WTC11 (cell line): ENCODE data around the gene CERS1. TPM values are rescaled to one million over a fixed set of nuclear protein-coding genes. Genes with fewer than 3 reads are reported as not detected.

Experiments used
- ATAC-seq: fragments of 200-7000 bp; cut with Tn5 transposase; 2 replicates; pipeline ENCODE4 v1.10.0; 2021; ENCODE audit warnings: mild to moderate bottlenecking, moderate library complexity
- CTCF ChIA-PET: fragments of 300-600 bp; sonication (Branson Sonifier 250); formaldehyde crosslinking; loops from one replicate; lab custom pipeline; 2021; ENCODE audit warnings: antibody characterized with exemption; lab: Charles Lee
- POLR2A ChIA-PET: fragments of 350-600 bp; sonication (Branson Sonifier 250); formaldehyde crosslinking; loops from one replicate; lab custom pipeline; 2021; ENCODE audit warnings: antibody characterized with exemption; lab: Charles Lee
- DNase-seq: peaks from one replicate; pipeline ENCODE4 v3.0.0; 2021; ENCODE audit warnings: low spot score
- H3K27ac Mint-ChIP-seq: 2 replicates; pipeline ENCODE4 v1.8.0; 2021; ENCODE audit warnings: mixed read lengths
- H3K27me3 Mint-ChIP-seq: 2 replicates; pipeline ENCODE4 v1.8.0; 2021; ENCODE audit warnings: low read depth, mild to moderate bottlenecking, moderate library complexity, mixed read lengths
- H3K36me3 Mint-ChIP-seq: 2 replicates; pipeline ENCODE4 v1.8.0; 2021; ENCODE audit warnings: mixed read lengths
- H3K4me1 Mint-ChIP-seq: 2 replicates; pipeline ENCODE4 v1.8.0; 2022; ENCODE audit warnings: mixed read lengths
- H3K4me3 Mint-ChIP-seq: 2 replicates; pipeline ENCODE4 v1.8.0; 2021; ENCODE audit warnings: mild to moderate bottlenecking, moderate library complexity, mixed read lengths
- H3K9me3 Mint-ChIP-seq: 2 replicates; pipeline ENCODE4 v1.8.0; 2021; ENCODE audit warnings: mixed read lengths
- ATF3 ChIP-seq: sonication (generic); formaldehyde crosslinking; conservative IDR thresholded peaks from 2 replicates; pipeline ENCODE4 v1.8.1; 2022; ENCODE audit warnings: mild to moderate bottlenecking, missing genetic modification reagents
- CREM ChIP-seq: sonication (generic); formaldehyde crosslinking; IDR thresholded peaks from 2 replicates; pipeline ENCODE4 v1.8.1; 2022; ENCODE audit warnings: mild to moderate bottlenecking, missing genetic modification reagents, moderate library complexity
- ELF4 ChIP-seq: sonication (generic); formaldehyde crosslinking; IDR thresholded peaks from 2 replicates; pipeline ENCODE4 v1.8.1; 2022; ENCODE audit warnings: low read depth, mild to moderate bottlenecking, moderate library complexity, missing genetic modification reagents
- ERG ChIP-seq: fragments of 250-450 bp; sonication (Bioruptor Pico); IDR thresholded peaks from 2 replicates; pipeline ENCODE4 v1.8.0; 2021; ENCODE audit warnings: mild to moderate bottlenecking
- GRHL2 ChIP-seq: fragments of 250-450 bp; sonication (Bioruptor Pico); IDR thresholded peaks from 2 replicates; pipeline ENCODE4 v1.8.0; 2022; ENCODE audit warnings: mild to moderate bottlenecking, moderate library complexity; ENCODE audit not compliant: insufficient replicate concordance, severe bottlenecking
- OVOL2 ChIP-seq: fragments of 250-450 bp; sonication (Bioruptor Pico); IDR thresholded peaks from 2 replicates; pipeline ENCODE4 v1.9.0; 2021; ENCODE audit warnings: mild to moderate bottlenecking, borderline replicate concordance
- PRRX2 ChIP-seq: fragments of 250-450 bp; sonication (Bioruptor Pico); IDR thresholded peaks from 2 replicates; pipeline ENCODE4 v1.8.0; 2021; ENCODE audit warnings: mild to moderate bottlenecking
- TCF7 ChIP-seq: sonication (generic); formaldehyde crosslinking; IDR thresholded peaks from 2 replicates; pipeline ENCODE4 v1.8.0; 2022; ENCODE audit warnings: mild to moderate bottlenecking, low read depth, missing genetic modification reagents, moderate library complexity
- TEAD4 ChIP-seq: sonication (generic); formaldehyde crosslinking; IDR thresholded peaks from 2 replicates; pipeline ENCODE4 v1.8.0; 2022; ENCODE audit warnings: mild to moderate bottlenecking, missing genetic modification reagents
- ZMAT4 ChIP-seq: fragments of 250-450 bp; sonication (Bioruptor Pico); IDR thresholded peaks from 2 replicates; pipeline ENCODE4 v1.9.0; 2021; ENCODE audit warnings: mild to moderate bottlenecking
- ZNF121 ChIP-seq: sonication (generic); formaldehyde crosslinking; IDR thresholded peaks from 2 replicates; pipeline ENCODE4 v1.8.0; 2023; ENCODE audit warnings: missing genetic modification reagents
- ZNF317 ChIP-seq: sonication (generic); formaldehyde crosslinking; IDR thresholded peaks from 2 replicates; pipeline ENCODE4 v1.8.1; 2023; ENCODE audit warnings: low read depth, mild to moderate bottlenecking, moderate library complexity, missing genetic modification reagents, borderline replicate concordance
- total RNA-seq: library from RNA; stranded (reverse); gene quantifications from 3 replicates; pipeline ENCODE4 v1.2.3, GENCODE V29; 2021
- TF ChIP-seq, protein P1 (sequence below): sonication (generic); formaldehyde crosslinking; IDR thresholded peaks from 2 replicates; pipeline ENCODE4 v1.8.1; 2022; ENCODE audit warnings: low read depth, mild to moderate bottlenecking, moderate library complexity, missing genetic modification reagents, borderline replicate concordance
- TF ChIP-seq, protein P2 (sequence below): sonication (generic); formaldehyde crosslinking; IDR thresholded peaks from 2 replicates; pipeline ENCODE4 v1.8.1; 2022; ENCODE audit warnings: low read depth, missing genetic modification reagents, borderline replicate concordance
- TF ChIP-seq, protein P3 (sequence below): fragments of 250-450 bp; sonication (Bioruptor Pico); IDR thresholded peaks from 2 replicates; pipeline ENCODE4 v2.1.2; 2022; ENCODE audit warnings: mild to moderate bottlenecking, moderate library complexity
- TF ChIP-seq, protein P4 (sequence below): fragments of 250-450 bp; sonication (Bioruptor Pico); IDR thresholded peaks from 2 replicates; pipeline ENCODE4 v1.9.0; 2021; ENCODE audit warnings: mild to moderate bottlenecking, borderline replicate concordance
- TF ChIP-seq, protein P5 (sequence below): sonication (generic); formaldehyde crosslinking; IDR thresholded peaks from 2 replicates; pipeline ENCODE4 v1.8.1; 2023; ENCODE audit warnings: mild to moderate bottlenecking, missing genetic modification reagents

CERS1 gene
- total RNA-seq, 1 experiment from 2014 or later, result 14.7 TPM

- no peak for TF ChIP-seq ERG
- TF ChIP-seq ELF4, result no peak
- TF ChIP-seq, protein P1, sequence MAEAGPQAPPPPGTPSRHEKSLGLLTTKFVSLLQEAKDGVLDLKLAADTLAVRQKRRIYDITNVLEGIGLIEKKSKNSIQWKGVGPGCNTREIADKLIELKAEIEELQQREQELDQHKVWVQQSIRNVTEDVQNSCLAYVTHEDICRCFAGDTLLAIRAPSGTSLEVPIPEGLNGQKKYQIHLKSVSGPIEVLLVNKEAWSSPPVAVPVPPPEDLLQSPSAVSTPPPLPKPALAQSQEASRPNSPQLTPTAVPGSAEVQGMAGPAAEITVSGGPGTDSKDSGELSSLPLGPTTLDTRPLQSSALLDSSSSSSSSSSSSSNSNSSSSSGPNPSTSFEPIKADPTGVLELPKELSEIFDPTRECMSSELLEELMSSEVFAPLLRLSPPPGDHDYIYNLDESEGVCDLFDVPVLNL (CRISPR knock-in tag), result no peak
- TF ChIP-seq CREM (CRISPR knock-in tag), result no peak
- TF ChIP-seq, all 79 proteins: peak for 0
- Mint-ChIP-seq H3K9me3 (no peaks in the 10 kb centered on the region), H3K27me3 (no peaks in the 10 kb centered on the region), H3K4me3 (no peak overlapping the region), H3K36me3 (peaks cover 6% of the 10 kb centered on the region; the same call in 1 of the 2 replicates), H3K4me1 (peaks cover 29% of the 10 kb centered on the region), H3K27ac (peak overlapping the region; percentile 75)
- DNase-seq, result no peak
- no peak for ATAC-seq
- CTCF ChIA-PET, result interaction anchor here (1.3 to 2.3 kb wide), 2 partner anchors 10 to 380 kb away, joined by 3 to 10 read pairs; partner anchors contain the start of gene UPF1
- POLR2A ChIA-PET, result no interaction called here
Observed at GRCh38 chr19:18842166-18842565, 53.8 kb downstream of the CERS1 start.

GRCh38 chr19:18841400-18841799 lies 54.6 kb downstream of the CERS1 start:
- POLR2A ChIA-PET, result no interaction called here
- Mint-ChIP-seq H3K27me3 (no peaks in the 10 kb centered on the region), H3K27ac (peak overlapping the region; percentile 79; the same call in 1 of the 2 replicates), H3K4me3 (no peak overlapping the region), H3K4me1 (peaks cover 29% of the 10 kb centered on the region), H3K36me3 (peaks cover 7% of the 10 kb centered on the region), H3K9me3 (no peaks in the 10 kb centered on the region)
- ATAC-seq (no peak), DNase-seq (no peak)
- TF ChIP-seq OVOL2 (no peak), ZNF121 (CRISPR knock-in tag) (0 out of 2 replicates have a peak, but pooled peaks have one; percentile 29)
- CTCF ChIA-PET, result interaction anchor here (1.3 to 2.3 kb wide), 5 partner anchors 9 to 380 kb away, joined by 3 to 10 read pairs (median 6); partner anchors contain the start of gene UPF1

DNA sequence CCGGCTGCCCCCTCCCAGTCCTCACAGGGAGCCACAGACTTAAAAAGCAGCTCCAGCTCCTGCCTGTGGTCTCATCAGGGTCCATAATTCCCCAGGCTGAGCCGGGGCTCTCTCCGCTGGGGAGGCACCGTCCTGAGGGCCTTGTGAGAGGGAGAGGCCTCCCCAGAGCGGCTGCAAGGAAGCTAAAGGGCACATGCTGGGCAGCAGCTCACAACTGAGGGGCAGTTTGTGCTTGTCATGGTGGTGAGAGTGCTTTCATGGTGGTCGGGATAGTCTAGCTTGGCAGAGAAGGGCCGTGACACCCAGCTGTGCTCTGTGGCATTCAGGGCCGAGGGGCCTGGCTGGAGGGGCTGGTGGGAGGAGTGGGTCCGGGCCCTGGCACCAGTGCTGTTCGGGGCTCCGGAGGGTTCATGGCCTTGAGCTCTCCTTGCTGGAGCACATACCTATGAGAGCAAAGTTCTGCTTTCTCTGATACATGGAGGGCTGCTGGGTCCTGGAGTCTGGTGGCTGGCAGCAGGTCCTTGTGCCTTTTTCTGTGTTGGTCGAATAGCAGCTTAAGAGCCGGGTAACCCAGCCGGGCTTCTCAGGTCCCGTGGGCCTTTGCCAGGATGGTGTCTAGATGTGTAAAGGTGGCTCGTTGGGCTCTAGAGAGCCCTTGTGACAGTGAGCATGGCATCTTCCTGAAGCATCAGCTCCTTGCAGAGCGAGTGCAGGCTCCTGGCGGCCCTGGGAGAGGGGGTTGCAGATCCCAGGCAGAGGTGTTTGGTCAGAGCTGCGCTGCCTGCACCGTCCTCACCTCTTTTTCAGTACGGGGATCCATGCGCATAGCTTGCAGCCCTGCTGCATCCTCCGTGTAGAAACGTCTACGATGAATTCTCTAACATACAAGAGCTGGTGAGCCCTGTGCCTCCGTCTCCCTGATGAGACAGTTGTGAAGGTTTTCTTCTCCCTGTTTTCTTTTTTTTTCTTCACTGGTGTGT lies 55.4 kb downstream of the CERS1 start:
- H3K36me3 Mint-ChIP-seq, result peaks cover 15% of the 10 kb centered on the region
- H3K27me3 Mint-ChIP-seq, result no peaks in the 10 kb centered on the region
- POLR2A ChIA-PET, result interaction anchor here (0.5 kb wide), 1 partner anchor 289 kb away, joined by 3 read pairs; no protein-coding TSS in a partner anchor
- H3K9me3 Mint-ChIP-seq, result no peaks in the 10 kb centered on the region
- peaks cover 32% of the 10 kb centered on the region for H3K4me1 Mint-ChIP-seq
- CTCF ChIA-PET, result interaction anchor here (1.3 to 2.3 kb wide), 6 partner anchors 8 to 379 kb away, joined by 3 to 10 read pairs (median 6); partner anchors contain the start of gene UPF1
- ATAC-seq (no peak; the same call in 1 of the 2 replicates), DNase-seq (no peak)
- peak overlapping the region; percentile 79; the same call in 1 of the 2 replicates for H3K27ac Mint-ChIP-seq
- H3K4me3 Mint-ChIP-seq, result no peak overlapping the region
- TF ChIP-seq, protein P2, sequence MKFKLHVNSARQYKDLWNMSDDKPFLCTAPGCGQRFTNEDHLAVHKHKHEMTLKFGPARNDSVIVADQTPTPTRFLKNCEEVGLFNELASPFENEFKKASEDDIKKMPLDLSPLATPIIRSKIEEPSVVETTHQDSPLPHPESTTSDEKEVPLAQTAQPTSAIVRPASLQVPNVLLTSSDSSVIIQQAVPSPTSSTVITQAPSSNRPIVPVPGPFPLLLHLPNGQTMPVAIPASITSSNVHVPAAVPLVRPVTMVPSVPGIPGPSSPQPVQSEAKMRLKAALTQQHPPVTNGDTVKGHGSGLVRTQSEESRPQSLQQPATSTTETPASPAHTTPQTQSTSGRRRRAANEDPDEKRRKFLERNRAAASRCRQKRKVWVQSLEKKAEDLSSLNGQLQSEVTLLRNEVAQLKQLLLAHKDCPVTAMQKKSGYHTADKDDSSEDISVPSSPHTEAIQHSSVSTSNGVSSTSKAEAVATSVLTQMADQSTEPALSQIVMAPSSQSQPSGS (CRISPR knock-in tag), result no peak
- TF ChIP-seq PRRX2 (CRISPR knock-in tag), result no peak
- TF ChIP-seq, protein P3, sequence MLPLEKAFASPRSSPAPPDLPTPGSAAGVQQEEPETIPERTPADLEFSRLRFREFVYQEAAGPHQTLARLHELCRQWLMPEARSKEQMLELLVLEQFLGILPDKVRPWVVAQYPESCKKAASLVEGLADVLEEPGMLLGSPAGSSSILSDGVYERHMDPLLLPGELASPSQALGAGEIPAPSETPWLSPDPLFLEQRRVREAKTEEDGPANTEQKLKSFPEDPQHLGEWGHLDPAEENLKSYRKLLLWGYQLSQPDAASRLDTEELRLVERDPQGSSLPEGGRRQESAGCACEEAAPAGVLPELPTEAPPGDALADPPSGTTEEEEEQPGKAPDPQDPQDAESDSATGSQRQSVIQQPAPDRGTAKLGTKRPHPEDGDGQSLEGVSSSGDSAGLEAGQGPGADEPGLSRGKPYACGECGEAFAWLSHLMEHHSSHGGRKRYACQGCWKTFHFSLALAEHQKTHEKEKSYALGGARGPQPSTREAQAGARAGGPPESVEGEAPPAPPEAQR (CRISPR knock-in tag), result no peak
- TF ChIP-seq TEAD4, result no peak
- TF ChIP-seq ZNF317 (CRISPR knock-in tag), result no peak
- TF ChIP-seq, protein P4, sequence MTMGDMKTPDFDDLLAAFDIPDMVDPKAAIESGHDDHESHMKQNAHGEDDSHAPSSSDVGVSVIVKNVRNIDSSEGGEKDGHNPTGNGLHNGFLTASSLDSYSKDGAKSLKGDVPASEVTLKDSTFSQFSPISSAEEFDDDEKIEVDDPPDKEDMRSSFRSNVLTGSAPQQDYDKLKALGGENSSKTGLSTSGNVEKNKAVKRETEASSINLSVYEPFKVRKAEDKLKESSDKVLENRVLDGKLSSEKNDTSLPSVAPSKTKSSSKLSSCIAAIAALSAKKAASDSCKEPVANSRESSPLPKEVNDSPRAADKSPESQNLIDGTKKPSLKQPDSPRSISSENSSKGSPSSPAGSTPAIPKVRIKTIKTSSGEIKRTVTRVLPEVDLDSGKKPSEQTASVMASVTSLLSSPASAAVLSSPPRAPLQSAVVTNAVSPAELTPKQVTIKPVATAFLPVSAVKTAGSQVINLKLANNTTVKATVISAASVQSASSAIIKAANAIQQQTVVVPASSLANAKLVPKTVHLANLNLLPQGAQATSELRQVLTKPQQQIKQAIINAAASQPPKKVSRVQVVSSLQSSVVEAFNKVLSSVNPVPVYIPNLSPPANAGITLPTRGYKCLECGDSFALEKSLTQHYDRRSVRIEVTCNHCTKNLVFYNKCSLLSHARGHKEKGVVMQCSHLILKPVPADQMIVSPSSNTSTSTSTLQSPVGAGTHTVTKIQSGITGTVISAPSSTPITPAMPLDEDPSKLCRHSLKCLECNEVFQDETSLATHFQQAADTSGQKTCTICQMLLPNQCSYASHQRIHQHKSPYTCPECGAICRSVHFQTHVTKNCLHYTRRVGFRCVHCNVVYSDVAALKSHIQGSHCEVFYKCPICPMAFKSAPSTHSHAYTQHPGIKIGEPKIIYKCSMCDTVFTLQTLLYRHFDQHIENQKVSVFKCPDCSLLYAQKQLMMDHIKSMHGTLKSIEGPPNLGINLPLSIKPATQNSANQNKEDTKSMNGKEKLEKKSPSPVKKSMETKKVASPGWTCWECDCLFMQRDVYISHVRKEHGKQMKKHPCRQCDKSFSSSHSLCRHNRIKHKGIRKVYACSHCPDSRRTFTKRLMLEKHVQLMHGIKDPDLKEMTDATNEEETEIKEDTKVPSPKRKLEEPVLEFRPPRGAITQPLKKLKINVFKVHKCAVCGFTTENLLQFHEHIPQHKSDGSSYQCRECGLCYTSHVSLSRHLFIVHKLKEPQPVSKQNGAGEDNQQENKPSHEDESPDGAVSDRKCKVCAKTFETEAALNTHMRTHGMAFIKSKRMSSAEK (CRISPR knock-in tag), result no peak
- no peak for TF ChIP-seq TCF7
- no peak for TF ChIP-seq ATF3 (CRISPR knock-in tag)
- TF ChIP-seq ZMAT4 (CRISPR knock-in tag), result no peak
- TF ChIP-seq, protein P5, sequence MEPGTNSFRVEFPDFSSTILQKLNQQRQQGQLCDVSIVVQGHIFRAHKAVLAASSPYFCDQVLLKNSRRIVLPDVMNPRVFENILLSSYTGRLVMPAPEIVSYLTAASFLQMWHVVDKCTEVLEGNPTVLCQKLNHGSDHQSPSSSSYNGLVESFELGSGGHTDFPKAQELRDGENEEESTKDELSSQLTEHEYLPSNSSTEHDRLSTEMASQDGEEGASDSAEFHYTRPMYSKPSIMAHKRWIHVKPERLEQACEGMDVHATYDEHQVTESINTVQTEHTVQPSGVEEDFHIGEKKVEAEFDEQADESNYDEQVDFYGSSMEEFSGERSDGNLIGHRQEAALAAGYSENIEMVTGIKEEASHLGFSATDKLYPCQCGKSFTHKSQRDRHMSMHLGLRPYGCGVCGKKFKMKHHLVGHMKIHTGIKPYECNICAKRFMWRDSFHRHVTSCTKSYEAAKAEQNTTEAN, result no peak
- no peak for TF ChIP-seq GRHL2
